K562 treated with DMSO at 1 percent for 48 hours (cell line): ENCODE results near the gene USP17L22. TPM values are rescaled to one million over a fixed set of nuclear protein-coding genes. Genes with fewer than 3 reads are reported as not detected.

Experiments
- total RNA-seq: library from RNA; unstranded; fragments of 300-600 nt; gene quantifications from 2 replicates; pipeline ENCODE4 v1.2.3, GENCODE V29; 2022; ENCODE audit warnings: low replicate concordance; ENCODE audit errors: extremely low read depth

USP17L22 gene
- not detected in 2 replicates for total RNA-seq

DNA sequence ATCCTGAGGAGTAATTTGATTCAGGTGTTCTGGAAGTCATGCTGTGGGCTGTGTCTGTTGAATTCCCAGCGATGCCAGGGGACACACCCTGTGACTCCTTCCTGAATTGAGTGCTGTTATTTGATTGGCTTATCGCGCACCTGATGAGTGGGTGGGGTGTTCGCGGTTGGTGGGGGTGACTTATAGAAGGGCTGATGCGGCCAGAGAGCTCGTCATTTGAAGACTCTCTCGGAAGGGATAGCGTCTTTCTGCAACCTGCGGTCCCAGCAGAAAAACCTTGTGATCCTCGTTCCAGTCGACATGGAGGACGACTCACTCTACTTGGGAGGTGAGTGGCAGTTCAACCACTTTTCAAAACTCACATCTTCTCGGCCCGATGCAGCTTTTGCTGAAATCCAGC lies at the start of gene USP17L22:
Gene USP17L22 (plus strand): TSS at position 301 of the 400 bp plus-strand sequence. CDS start 0 bp downstream, at position 301.

GRCh38 chr4:9219852-9220251 lies 47.6 kb upstream of the USP17L22 start, which contains the start of gene USP17L12:
USP17L12 (plus strand) TSS chr4:9220152; CDS start chr4:9220152, 0 bp downstream.

GRCh38 chr4:9224596-9224995 lies 42.8 kb upstream of the USP17L22 start, which contains the start of gene USP17L13:
USP17L13 (plus strand) TSS chr4:9224896; CDS start chr4:9224896, 0 bp downstream.

DNA sequence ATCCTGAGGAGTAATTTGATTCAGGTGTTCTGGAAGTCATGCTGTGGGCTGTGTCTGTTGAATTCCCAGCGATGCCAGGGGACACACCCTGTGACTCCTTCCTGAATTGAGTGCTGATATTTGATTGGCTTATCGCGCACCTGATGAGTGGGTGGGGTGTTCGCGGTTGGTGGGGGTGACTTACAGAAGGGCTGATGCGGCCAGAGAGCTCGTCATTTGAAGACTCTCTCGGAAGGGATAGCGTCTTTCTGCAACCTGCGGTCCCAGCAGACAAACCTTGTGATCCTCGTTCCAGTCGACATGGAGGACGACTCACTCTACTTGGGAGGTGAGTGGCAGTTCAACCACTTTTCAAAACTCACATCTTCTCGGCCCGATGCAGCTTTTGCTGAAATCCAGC lies 33.3 kb upstream of the USP17L22 start, which contains the start of gene USP17L15:
Gene USP17L15 (plus strand): TSS at position 301 of the 400 bp plus-strand sequence. CDS start 0 bp downstream, at position 301.

DNA sequence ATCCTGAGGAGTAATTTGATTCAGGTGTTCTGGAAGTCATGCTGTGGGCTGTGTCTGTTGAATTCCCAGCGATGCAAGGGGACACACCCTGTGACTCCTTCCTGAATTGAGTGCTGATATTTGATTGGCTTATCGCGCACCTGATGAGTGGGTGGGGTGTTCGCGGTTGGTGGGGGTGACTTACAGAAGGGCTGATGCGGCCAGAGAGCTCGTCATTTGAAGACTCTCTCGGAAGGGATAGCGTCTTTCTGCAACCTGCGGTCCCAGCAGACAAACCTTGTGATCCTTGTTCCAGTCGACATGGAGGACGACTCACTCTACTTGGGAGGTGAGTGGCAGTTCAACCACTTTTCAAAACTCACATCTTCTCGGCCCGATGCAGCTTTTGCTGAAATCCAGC lies 23.8 kb upstream of the USP17L22 start, which contains the start of gene USP17L17:
Gene USP17L17 (plus strand): TSS at position 301 of the 400 bp plus-strand sequence. CDS start 0 bp downstream, at position 301.

DNA sequence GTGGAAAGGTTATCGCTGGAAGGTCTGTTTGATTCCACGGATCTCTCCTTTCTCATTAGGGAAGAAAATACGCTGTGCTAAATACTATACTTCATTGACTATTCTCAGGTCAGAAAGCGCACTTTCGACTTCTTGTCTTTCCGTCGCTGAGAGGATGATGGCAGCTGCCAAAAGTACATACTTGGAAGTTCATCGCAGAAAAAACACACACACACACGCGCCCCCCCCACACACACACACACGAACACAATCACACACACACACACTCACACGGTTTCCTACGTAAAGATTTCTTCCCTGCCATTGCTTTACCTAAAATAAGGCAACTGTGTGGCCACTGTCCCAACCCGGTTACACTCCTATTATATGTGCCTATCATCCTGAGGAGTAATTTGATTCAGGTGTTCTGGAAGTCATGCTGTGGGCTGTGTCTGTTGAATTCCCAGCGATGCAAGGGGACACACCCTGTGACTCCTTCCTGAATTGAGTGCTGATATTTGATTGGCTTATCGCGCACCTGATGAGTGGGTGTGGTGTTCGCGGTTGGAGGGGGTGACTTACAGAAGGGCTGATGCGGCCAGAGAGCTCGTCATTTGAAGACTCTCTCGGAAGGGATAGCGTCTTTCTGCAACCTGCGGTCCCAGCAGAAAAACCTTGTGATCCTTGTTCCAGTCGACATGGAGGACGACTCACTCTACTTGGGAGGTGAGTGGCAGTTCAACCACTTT lies 19.3 kb upstream of the USP17L22 start, which contains the start of gene USP17L18:
Gene USP17L18 (plus strand): TSS at position 678 of the 728 bp plus-strand sequence. CDS start 0 bp downstream, at position 678.

DNA sequence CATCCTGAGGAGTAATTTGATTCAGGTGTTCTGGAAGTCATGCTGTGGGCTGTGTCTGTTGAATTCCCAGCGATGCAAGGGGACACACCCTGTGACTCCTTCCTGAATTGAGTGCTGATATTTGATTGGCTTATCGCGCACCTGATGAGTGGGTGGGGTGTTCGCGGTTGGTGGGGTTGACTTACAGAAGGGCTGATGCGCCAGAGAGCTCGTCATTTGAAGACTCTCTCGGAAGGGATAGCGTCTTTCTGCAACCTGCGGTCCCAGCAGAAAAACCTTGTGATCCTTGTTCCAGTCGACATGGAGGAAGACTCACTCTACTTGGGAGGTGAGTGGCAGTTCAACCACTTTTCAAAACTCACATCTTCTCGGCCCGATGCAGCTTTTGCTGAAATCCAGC lies 14.3 kb upstream of the USP17L22 start, which contains the start of gene USP17L19:
Gene USP17L19 (plus strand): TSS at position 301 of the 400 bp plus-strand sequence. CDS start 0 bp downstream, at position 301.

DNA sequence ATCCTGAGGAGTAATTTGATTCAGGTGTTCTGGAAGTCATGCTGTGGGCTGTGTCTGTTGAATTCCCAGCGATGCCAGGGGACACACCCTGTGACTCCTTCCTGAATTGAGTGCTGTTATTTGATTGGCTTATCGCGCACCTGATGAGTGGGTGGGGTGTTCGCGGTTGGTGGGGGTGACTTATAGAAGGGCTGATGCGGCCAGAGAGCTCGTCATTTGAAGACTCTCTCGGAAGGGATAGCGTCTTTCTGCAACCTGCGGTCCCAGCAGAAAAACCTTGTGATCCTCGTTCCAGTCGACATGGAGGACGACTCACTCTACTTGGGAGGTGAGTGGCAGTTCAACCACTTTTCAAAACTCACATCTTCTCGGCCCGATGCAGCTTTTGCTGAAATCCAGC lies 9.6 kb upstream of the USP17L22 start, which contains the start of gene USP17L20:
Gene USP17L20 (plus strand): TSS at position 301 of the 400 bp plus-strand sequence. CDS start 0 bp downstream, at position 301.

GRCh38 chr4:9262572-9262971 lies 4.8 kb upstream of the USP17L22 start, which contains the start of gene USP17L21:
USP17L21 (plus strand) TSS chr4:9262872; CDS start chr4:9262872, 0 bp downstream.

Other genes with a start within 250 kb of the USP17L22 start
- gene FAM90A26, start 97.2 kb upstream of the USP17L22 start, total RNA-seq, result not detected in 2 replicates
- gene USP17L10, start 57.0 kb upstream of the USP17L22 start, total RNA-seq, result not detected in 2 replicates
- gene USP17L11, start 52.2 kb upstream of the USP17L22 start, total RNA-seq, result not detected in 2 replicates
- not detected in 2 replicates for gene USP17L12, start 47.5 kb upstream of the USP17L22 start, total RNA-seq
- gene USP17L13, start 42.7 kb upstream of the USP17L22 start, total RNA-seq, result not detected in 2 replicates
- not detected in 2 replicates for gene USP17L15, start 33.2 kb upstream of the USP17L22 start, total RNA-seq
- gene USP17L17, start 23.7 kb upstream of the USP17L22 start, total RNA-seq, result not detected in 2 replicates
- not detected in 2 replicates for gene USP17L18, start 19.0 kb upstream of the USP17L22 start, total RNA-seq
- gene USP17L19, start 14.2 kb upstream of the USP17L22 start, total RNA-seq, result not detected in 2 replicates
- gene USP17L20, start 9.5 kb upstream of the USP17L22 start, total RNA-seq, result not detected in 2 replicates
- not detected in 2 replicates for gene USP17L21, start 4.7 kb upstream of the USP17L22 start, total RNA-seq
- gene USP17L24, start 57.5 kb downstream of the USP17L22 start, total RNA-seq, result not detected in 2 replicates
- not detected in 2 replicates for gene USP17L25, start 62.3 kb downstream of the USP17L22 start, total RNA-seq
- not detected in 2 replicates for gene USP17L26, start 67.0 kb downstream of the USP17L22 start, total RNA-seq
- not detected in 2 replicates for gene USP17L5, start 71.8 kb downstream of the USP17L22 start, total RNA-seq
- not detected in 2 replicates for gene USP17L27, start 76.5 kb downstream of the USP17L22 start, total RNA-seq
- not detected in 2 replicates for gene USP17L28, start 81.3 kb downstream of the USP17L22 start, total RNA-seq
- gene USP17L29, start 86.0 kb downstream of the USP17L22 start, total RNA-seq, result not detected in 2 replicates
- not detected in 2 replicates for gene USP17L30, start 95.5 kb downstream of the USP17L22 start, total RNA-seq
- gene DEFB131A, start 176.8 kb downstream of the USP17L22 start, total RNA-seq, result not detected in 2 replicates